Measurements from ENCODE around the gene LY6G5C.

The LY6G5C gene
- 0.86 to 2.1 (median 1.8) reads per million in 3 donors for total RNA-seq

GRCh38 chr6:31680226-31681134, at the start of gene LY6G5C:
Gene LY6G5C (minus strand): TSS chr6:31681067. CDS start chr6:31680373, 694 bp downstream.
- Histone ChIP-seq H3K4me3 (ENCODE audit: insufficient read depth, low read depth, low read length, poor library complexity, severe bottlenecking) (peak within 1 kb of the TSS; percentile 77), H3K9me3 (ENCODE audit: control insufficient read depth, low read length) (no peaks in the 10 kb centered on the region), H3K27me3 (replicated peaks; ENCODE audit: control insufficient read depth, insufficient read depth, low read length, poor library complexity, severe bottlenecking) (no peaks in the 10 kb centered on the region), H3K4me1 (ENCODE audit: control insufficient read depth, insufficient read depth, low read length, poor library complexity, severe bottlenecking) (peaks cover 10% of the 10 kb centered on the region), H3K27ac (ENCODE audit: insufficient read depth, low read length, poor library complexity, severe bottlenecking) (peak within 1 kb of the TSS; percentile 63), H3K36me3 (ENCODE audit: control insufficient read depth, insufficient read depth, low read length) (no peaks in the 10 kb centered on the region)
- peak; percentile 35 to 48 (median 43) for DNase-seq

- Histone ChIP-seq H3K9me3 (ENCODE audit: control insufficient read depth, low read length) (no peaks in the 10 kb centered on the region), H3K27ac (ENCODE audit: insufficient read depth, low read length, poor library complexity, severe bottlenecking) (peak overlapping the region; percentile 67), H3K4me1 (ENCODE audit: control insufficient read depth, insufficient read depth, low read length, poor library complexity, severe bottlenecking) (peaks cover 31% of the 10 kb centered on the region), H3K36me3 (ENCODE audit: control insufficient read depth, insufficient read depth, low read length) (peaks cover 21% of the 10 kb centered on the region), H3K4me3 (ENCODE audit: insufficient read depth, low read depth, low read length, poor library complexity, severe bottlenecking) (peak overlapping the region; percentile 72), H3K27me3 (replicated peaks; ENCODE audit: control insufficient read depth, insufficient read depth, low read length, poor library complexity, severe bottlenecking) (no peaks in the 10 kb centered on the region)
- peak; percentile 56 to 60 (median 57) for DNase-seq
Observed at GRCh38 chr6:31729979-31730630, 49.2 kb upstream of the LY6G5C start.

- H3K27ac ChIP-seq (ENCODE audit: insufficient read depth, low read length, poor library complexity, severe bottlenecking): peak overlapping the region; percentile 67
- H3K4me1 ChIP-seq (ENCODE audit: control insufficient read depth, insufficient read depth, low read length, poor library complexity, severe bottlenecking): peaks cover 26% of the 10 kb centered on the region
- H3K27me3 ChIP-seq (replicated peaks; ENCODE audit: control insufficient read depth, insufficient read depth, low read length, poor library complexity, severe bottlenecking): no peaks in the 10 kb centered on the region
- peak overlapping the region; percentile 72 for H3K4me3 ChIP-seq (ENCODE audit: insufficient read depth, low read depth, low read length, poor library complexity, severe bottlenecking)
- peak; percentile 58 to 76 (median 66) for DNase-seq
- H3K9me3 ChIP-seq (ENCODE audit: control insufficient read depth, low read length): no peaks in the 10 kb centered on the region
- H3K36me3 ChIP-seq (ENCODE audit: control insufficient read depth, insufficient read depth, low read length): peaks cover 21% of the 10 kb centered on the region
Observed at GRCh38 chr6:31729515-31729978, 48.7 kb upstream of the LY6G5C start.

GRCh38 chr6:31728767-31729514, 48.1 kb upstream of the LY6G5C start, which contains the start of gene DDAH2:
Gene DDAH2 (minus strand): TSS chr6:31729299. CDS start chr6:31729161, 138 bp downstream.
- no peak for DNase-seq
- no peaks in the 10 kb centered on the region for H3K27me3 ChIP-seq (replicated peaks; ENCODE audit: control insufficient read depth, insufficient read depth, low read length, poor library complexity, severe bottlenecking)
- peak within 1 kb of the TSS; percentile 72 for H3K4me3 ChIP-seq (ENCODE audit: insufficient read depth, low read depth, low read length, poor library complexity, severe bottlenecking)
- no peaks in the 10 kb centered on the region for H3K9me3 ChIP-seq (ENCODE audit: control insufficient read depth, low read length)
- H3K27ac ChIP-seq (ENCODE audit: insufficient read depth, low read length, poor library complexity, severe bottlenecking): peak within 1 kb of the TSS; percentile 67
- peaks cover 21% of the 10 kb centered on the region for H3K36me3 ChIP-seq (ENCODE audit: control insufficient read depth, insufficient read depth, low read length)
- H3K4me1 ChIP-seq (ENCODE audit: control insufficient read depth, insufficient read depth, low read length, poor library complexity, severe bottlenecking): peaks cover 20% of the 10 kb centered on the region

- peaks cover 12% of the 10 kb centered on the region for H3K36me3 ChIP-seq (ENCODE audit: control insufficient read depth, insufficient read depth, low read length)
- no peak overlapping the region for H3K27ac ChIP-seq (ENCODE audit: insufficient read depth, low read length, poor library complexity, severe bottlenecking)
- no peaks in the 10 kb centered on the region for H3K27me3 ChIP-seq (replicated peaks; ENCODE audit: control insufficient read depth, insufficient read depth, low read length, poor library complexity, severe bottlenecking)
- no peaks in the 10 kb centered on the region for H3K9me3 ChIP-seq (ENCODE audit: control insufficient read depth, low read length)
- DNase-seq: no peak
- peaks cover 16% of the 10 kb centered on the region for H3K4me1 ChIP-seq (ENCODE audit: control insufficient read depth, insufficient read depth, low read length, poor library complexity, severe bottlenecking)
- H3K4me3 ChIP-seq (ENCODE audit: insufficient read depth, low read depth, low read length, poor library complexity, severe bottlenecking): no peak overlapping the region
Observed at GRCh38 chr6:31727717-31728671, 47.1 kb upstream of the LY6G5C start.

- no peak for DNase-seq
- H3K27me3 ChIP-seq (replicated peaks; ENCODE audit: control insufficient read depth, insufficient read depth, low read length, poor library complexity, severe bottlenecking): no peaks in the 10 kb centered on the region
- peaks cover 16% of the 10 kb centered on the region for H3K4me1 ChIP-seq (ENCODE audit: control insufficient read depth, insufficient read depth, low read length, poor library complexity, severe bottlenecking)
- peaks cover 8% of the 10 kb centered on the region for H3K36me3 ChIP-seq (ENCODE audit: control insufficient read depth, insufficient read depth, low read length)
- no peak overlapping the region for H3K4me3 ChIP-seq (ENCODE audit: insufficient read depth, low read depth, low read length, poor library complexity, severe bottlenecking)
- H3K27ac ChIP-seq (ENCODE audit: insufficient read depth, low read length, poor library complexity, severe bottlenecking): no peak overlapping the region
- H3K9me3 ChIP-seq (ENCODE audit: control insufficient read depth, low read length): no peaks in the 10 kb centered on the region
Observed at GRCh38 chr6:31727034-31727716, 46.3 kb upstream of the LY6G5C start.

GRCh38 chr6:31725502-31726350, 44.9 kb upstream of the LY6G5C start:
- Histone ChIP-seq H3K4me3 (ENCODE audit: insufficient read depth, low read depth, low read length, poor library complexity, severe bottlenecking) (no peak overlapping the region), H3K9me3 (ENCODE audit: control insufficient read depth, low read length) (no peaks in the 10 kb centered on the region), H3K27ac (ENCODE audit: insufficient read depth, low read length, poor library complexity, severe bottlenecking) (no peak overlapping the region), H3K27me3 (replicated peaks; ENCODE audit: control insufficient read depth, insufficient read depth, low read length, poor library complexity, severe bottlenecking) (no peaks in the 10 kb centered on the region), H3K36me3 (ENCODE audit: control insufficient read depth, insufficient read depth, low read length) (no peaks in the 10 kb centered on the region), H3K4me1 (ENCODE audit: control insufficient read depth, insufficient read depth, low read length, poor library complexity, severe bottlenecking) (peaks cover 16% of the 10 kb centered on the region)
- DNase-seq: no peak

GRCh38 chr6:31723980-31724691, 43.3 kb upstream of the LY6G5C start:
- Histone ChIP-seq H3K4me3 (ENCODE audit: insufficient read depth, low read depth, low read length, poor library complexity, severe bottlenecking) (no peak overlapping the region), H3K9me3 (ENCODE audit: control insufficient read depth, low read length) (no peaks in the 10 kb centered on the region), H3K27ac (ENCODE audit: insufficient read depth, low read length, poor library complexity, severe bottlenecking) (no peak overlapping the region), H3K36me3 (ENCODE audit: control insufficient read depth, insufficient read depth, low read length) (no peaks in the 10 kb centered on the region), H3K4me1 (ENCODE audit: control insufficient read depth, insufficient read depth, low read length, poor library complexity, severe bottlenecking) (peaks cover 8% of the 10 kb centered on the region), H3K27me3 (replicated peaks; ENCODE audit: control insufficient read depth, insufficient read depth, low read length, poor library complexity, severe bottlenecking) (no peaks in the 10 kb centered on the region)
- no peak for DNase-seq
